Thyroid gland (tissue), 4 donors: Measurements from ENCODE around the gene LRRC7.

Source experiments
- POLR2A ChIP-seq, 2 donors: fragments of 450-650 bp; IDR thresholded peaks; one replicate each; pipeline ENCODE4 v1.6.1; 2017; ENCODE audit warnings: antibody characterized with exemption in 2 of 2, mild to moderate bottlenecking in 2 of 2, moderate library complexity in 1 of 2
- TF ChIP-seq, protein P1 (sequence below), 6 experiments: fragments of 200-600 bp in 3 of 6; fragments of 450-650 bp in 3 of 6; sonication (generic) in 3 of 6; IDR thresholded peaks; one replicate each; pipeline ENCODE4 v1.5.1; 2016 to 2019; ENCODE audit warnings: antibody characterized with exemption in 6 of 6, mild to moderate bottlenecking in 2 of 6, inconsistent platforms in 1 of 6, moderate library complexity in 1 of 6

DNA sequence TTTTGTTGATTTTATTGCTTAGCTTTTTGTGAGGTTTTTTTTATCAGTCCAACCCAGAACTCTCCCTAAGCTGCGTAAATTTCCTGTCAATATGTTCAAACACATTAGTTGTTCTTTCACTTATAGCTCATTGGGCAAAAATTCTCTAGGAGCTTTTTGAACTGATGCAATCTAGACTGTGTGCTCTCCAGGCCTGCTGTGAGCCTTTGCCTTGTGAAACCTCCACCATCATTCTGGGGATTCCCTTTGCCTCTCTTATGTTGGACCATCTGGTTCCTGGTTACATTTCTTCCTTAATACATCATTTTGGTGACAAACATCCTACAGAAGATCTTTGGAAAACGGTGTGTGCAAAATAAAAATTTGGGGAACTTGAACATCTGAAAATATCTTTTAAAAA is 247.2 kb downstream of the LRRC7 start:
- TF ChIP-seq, protein P1, sequence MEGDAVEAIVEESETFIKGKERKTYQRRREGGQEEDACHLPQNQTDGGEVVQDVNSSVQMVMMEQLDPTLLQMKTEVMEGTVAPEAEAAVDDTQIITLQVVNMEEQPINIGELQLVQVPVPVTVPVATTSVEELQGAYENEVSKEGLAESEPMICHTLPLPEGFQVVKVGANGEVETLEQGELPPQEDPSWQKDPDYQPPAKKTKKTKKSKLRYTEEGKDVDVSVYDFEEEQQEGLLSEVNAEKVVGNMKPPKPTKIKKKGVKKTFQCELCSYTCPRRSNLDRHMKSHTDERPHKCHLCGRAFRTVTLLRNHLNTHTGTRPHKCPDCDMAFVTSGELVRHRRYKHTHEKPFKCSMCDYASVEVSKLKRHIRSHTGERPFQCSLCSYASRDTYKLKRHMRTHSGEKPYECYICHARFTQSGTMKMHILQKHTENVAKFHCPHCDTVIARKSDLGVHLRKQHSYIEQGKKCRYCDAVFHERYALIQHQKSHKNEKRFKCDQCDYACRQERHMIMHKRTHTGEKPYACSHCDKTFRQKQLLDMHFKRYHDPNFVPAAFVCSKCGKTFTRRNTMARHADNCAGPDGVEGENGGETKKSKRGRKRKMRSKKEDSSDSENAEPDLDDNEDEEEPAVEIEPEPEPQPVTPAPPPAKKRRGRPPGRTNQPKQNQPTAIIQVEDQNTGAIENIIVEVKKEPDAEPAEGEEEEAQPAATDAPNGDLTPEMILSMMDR (IDR thresholded peaks at IDR 0.05): no peak
- no peak for TF ChIP-seq POLR2A (IDR thresholded peaks at IDR 0.05)
